HPDE6-E6E7 (cell line): Measurements from ENCODE around the gene POLN.

ENCODE experiments used
- DNase-seq: peaks from one replicate; pipeline ENCODE4 v3.0.0; 2011; ENCODE audit warnings: missing footprints; ENCODE audit errors: extremely low spot score

The POLN gene

DNA sequence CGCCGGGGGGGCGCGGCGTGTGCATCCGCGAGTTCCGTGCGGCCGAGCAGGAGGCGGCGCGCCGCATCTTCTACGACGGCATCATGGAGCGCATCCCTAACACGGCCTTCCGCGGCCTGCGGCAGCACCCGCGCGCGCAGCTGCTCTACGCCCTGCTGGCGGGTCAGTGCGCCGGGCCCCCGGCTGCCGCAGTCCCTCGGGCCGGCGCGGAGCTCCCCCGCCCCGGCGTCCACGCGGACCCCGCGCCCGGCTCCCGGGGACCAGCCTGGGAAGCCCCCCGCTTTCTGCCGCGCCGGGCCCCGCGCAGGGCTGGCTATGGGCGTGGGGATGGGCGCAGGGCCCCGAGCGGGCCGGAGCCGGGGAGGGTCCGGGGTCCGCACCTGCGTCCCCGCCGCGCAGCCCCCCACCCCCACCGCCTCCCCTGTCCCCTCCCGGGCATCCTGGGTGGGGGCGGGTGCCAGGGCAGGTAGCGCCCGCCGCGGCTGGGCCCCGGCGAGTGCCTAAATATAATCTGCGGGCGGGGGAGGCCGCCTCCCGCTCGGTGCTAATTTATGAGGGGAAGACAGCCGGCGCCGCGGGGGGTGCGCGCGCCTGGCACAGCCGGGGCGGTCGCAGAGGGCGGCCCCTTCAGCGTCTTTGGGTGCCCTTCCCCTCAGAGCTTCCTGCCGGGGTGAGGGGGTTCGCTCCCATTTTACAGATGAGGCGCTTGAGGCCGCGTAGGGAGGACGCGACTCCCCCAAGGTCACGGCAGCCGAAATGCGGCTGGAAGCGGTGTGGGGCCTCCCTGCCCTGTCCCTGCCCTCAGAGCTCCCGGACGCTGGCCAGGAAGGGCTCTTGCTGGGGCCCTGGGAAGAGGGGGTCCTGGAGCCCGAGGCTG, 182.0 kb downstream of the POLN start:
- no peak for DNase-seq

DNA sequence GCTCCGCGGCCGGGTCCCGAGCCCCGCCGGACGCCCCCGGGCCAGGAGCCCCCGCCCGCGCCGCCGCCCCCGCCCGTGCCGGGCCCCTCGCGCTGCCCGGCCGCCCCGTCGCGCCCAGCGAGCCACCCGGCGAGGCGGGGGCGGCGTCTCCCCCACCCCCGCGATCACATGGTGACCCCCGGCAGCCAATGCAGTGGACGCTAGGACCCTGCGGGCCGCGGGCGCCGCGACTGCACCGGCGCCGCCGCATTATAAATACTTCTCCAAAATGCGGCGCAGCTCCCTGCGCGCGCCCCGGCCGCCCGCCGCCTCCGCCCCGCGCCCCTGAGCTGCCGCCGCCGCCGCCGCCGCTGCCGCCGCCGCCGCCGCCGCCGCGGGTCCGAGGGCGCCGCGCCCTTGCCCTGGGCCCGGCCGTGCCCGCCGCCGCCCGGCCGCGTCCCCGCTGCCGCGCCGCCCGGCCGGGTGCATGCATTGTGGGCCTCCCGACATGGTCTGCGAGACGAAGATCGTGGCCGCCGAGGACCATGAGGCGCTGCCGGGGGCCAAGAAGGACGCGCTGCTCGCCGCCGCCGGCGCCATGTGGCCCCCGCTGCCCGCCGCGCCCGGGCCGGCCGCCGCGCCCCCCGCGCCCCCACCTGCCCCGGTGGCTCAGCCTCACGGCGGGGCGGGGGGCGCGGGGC, 182.7 kb downstream of the POLN start, which contains the start of gene NAT8L:
Gene NAT8L (plus strand): TSS at position 282 of the 680 bp plus-strand sequence. CDS start 185 bp downstream, at position 467.
- DNase-seq: no peak

DNA sequence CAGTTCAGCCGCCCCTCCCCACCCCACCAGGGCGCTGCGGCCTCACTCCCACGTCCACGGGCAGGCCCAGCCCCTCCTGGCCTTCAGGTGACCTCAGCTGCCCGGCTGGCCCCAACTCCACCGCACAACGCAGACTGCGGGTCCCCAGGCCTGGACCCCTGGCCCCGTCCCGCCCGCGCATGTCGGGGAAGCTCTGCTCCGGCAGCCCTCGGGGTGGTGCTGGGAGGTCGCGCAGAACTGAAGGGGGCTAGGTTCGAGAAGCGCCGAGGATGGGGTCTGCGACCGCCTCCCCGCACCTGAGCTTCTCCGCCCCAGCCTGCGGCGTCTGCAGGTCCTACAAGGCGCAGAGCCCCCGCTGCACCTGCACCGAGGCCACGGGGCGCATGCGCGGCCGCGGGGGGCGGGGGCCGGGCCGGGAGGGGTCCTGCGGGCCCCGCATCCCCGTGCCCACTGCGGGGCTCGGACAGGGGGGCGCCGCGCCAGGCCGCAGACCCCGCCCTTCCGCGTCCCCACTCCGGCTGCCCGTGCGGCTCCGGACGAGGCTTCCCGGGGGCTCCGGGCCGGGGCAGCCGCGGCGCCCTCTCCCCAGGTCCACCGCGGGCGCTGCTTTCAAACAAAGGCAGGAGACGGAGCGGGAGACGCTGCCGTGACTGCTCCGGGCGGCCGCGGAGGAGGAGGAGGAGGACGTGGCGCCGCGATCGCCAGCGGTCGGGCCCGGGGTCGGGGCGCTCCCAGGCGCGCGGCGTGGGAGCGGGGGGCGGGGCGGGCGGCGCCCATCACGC, 183.5 kb downstream of the POLN start:
- DNase-seq: no peak

DNA sequence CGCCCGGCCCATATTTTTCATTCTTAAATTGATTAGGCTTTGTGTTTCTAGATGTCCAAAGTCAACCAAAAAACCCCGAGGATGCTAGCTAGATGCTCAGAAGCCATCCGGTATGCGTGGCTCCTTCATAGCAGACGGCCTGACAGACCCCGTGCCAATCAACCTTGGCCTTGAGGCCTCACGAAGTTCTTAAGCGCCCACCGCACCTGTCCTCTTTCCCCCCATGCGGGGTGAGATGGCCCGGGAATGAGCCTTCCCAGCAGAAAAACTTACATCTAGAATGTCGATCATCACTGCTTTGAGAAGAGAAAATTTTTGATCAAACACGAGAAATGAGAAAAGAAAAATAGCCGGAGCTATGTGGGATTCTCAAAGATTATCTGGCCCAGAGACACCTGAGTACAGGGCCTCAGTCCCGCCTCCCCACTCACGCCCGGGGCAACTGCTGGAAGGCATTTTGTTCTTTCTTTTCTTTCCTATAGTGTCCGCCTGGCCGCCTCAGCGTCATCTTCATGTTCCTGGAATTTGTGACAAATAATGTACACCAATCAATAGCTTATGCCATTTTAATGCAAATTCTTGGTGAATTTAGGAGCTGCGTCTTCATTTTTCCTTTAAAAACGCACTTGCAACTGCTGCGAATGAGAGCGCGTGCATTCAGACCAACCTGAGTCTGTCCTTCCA, 184.4 kb downstream of the POLN start:
- DNase-seq: no peak

DNA sequence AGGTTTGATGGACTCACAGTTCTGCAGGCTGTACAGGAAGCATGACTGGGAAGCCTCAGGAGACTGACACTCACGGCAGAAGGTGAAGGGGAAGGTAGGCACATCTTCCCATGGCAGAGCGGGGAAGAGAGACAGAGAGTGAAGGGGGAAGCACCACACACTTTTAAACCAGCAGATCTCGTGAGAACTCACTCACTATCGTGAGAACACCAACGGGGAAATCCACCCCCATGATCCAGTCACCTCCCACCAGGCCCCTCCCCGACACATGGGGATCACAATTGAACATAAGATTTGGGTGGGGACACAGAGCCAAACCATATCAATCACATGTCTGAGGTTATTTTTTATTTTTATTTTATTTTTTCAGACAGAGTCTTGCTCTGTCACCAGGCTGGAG, 187.7 kb downstream of the POLN start:
- no peak for DNase-seq

DNA sequence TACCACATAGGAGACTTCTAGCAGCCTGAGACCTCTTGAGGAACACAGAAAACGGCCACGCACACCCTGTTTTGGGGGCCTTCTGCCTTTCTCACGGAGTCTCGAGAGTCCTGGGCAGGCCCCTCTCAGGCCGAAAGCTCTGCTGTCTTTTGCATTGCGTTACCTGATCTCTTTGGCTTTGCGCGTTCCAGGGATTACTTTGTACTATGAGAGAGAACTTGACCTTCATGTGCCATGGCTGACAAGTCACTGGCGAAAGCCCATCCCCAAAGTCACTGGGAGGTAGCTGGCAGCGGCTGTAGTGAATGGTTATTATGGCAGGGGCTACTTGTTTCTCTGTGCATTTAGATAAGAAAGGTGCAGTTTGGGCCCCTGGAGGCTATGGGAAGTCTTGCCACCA, 190.8 kb downstream of the POLN start:
- DNase-seq: no peak

DNA sequence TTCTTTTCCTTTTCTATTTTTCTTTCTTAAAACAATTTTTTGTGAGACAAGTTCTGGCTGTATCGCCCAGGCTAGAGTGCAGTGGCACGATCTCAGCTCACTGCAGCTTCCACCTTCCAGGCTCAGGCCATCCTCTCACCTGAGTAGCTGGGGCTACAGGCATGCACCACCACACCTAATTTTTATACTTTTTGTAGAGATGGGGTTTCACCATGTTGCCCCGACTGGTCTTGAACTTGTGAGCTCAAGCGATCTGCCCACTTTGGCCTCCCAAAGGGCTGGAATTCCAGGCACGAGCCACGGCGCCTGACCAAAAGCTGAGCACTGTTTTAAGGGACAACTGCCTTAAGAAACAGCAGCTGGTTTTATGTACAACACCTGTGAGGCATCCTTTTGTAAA, 192.1 kb downstream of the POLN start:
- DNase-seq: no peak

DNA sequence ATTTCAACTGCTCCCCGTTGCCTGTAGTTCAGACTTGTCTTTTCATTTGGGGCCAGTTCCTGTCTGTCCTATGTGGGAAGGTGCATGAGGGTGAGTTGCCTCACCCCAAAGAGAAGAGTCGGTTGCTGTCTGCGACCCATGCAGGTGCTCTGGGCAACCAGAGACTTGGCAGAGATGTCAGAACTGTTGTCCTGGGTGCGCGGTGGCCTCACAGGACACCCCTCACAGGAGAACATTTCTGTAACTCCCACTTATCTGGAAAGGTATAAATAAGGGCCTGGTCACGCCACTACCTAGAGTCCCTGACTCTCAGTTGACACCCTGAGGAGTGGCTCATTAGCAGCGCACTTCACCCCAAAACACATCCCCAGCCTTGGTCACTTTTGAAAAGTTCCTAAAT, 192.5 kb downstream of the POLN start:
- no peak for DNase-seq

DNA sequence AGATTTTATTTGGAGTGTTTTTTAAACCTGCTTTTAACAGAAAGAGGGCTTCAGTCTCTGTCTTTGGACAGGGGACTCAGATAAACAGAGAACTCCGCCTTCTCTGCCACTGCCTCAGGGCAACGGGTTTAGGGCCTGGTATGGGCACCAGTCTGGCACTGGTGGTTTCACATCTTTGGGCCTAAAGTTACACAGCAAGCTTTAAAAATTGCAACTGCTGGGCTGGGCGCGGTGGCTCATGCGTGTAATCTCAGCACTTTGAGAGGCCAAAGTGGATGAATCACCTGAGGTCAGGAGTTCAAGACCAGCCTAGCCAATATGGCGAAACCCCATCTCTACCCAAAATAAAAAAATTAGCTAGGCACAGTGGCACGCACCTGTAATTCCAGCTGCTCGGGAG, 193.1 kb downstream of the POLN start:
- no peak for DNase-seq

DNA sequence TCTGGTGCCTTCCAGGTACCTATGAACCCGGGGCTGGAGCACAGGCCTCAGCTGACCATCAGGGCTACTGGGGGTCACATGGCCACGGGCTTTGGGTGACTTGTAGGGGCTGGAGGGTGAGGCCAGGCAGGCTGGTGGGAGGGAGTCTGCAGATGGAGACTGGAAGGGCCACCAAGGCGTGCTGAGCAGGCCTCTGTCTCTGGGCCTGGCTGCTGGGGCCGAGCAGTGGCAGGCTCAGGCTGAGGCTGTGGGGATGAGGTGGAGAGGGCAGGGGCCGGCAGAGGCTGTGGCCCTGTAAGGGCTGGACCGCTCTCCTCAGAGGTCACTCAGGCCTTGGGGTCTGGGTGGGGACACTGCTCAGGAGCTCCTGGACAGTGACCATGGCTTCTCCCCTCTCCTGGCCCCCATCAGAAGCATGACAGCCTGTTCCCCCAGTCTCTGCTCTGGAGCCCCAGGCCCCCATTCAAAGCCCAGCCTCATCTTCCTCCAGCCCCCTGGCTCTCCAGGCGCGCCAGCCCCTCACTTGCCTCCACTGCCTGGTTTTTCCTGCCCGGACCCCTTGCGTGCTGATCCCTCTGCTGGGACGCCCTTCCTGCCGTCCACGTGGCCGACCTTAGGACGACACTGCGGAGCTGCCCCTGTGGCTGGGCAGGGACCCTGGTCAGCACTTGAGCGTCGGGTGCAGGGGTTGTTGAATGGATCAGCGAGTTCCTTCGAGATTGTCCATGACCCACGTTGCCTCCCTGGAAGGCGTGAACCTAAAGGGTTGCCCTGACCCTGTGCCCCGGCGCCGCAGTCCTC, 193.9 kb downstream of the POLN start:
- DNase-seq: no peak

DNA sequence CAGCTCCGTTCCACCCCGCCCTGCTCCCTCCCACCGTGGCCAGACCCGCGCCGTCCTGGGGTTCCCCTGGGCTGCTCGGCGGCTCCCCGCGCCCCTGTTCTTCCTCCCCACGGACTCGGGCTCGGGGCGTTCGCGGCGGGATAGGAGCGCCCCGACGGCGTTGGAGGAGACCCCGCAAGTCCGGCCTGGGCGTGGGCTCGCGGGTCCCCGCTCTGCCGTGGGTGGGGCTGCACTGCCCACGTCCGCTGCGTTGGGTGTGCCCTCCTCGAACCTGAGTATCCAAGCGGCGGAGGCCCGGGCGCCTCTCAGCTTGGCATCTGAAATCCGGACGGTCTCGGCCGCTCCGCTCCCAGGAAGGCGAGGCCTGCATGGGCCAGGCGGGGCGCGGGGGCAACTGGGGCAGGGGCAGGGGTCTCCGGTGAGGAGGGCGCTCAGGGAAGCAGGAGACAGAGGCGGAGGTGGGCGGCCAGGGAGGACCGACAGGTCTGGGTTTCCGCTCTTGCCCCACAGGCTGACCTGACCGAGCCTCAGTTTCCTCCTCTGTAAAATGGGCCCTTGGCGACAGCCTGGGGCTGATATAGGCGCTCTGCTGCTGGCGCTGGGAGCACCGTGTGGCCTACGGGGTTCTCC, 194.8 kb downstream of the POLN start:
- DNase-seq: no peak

DNA sequence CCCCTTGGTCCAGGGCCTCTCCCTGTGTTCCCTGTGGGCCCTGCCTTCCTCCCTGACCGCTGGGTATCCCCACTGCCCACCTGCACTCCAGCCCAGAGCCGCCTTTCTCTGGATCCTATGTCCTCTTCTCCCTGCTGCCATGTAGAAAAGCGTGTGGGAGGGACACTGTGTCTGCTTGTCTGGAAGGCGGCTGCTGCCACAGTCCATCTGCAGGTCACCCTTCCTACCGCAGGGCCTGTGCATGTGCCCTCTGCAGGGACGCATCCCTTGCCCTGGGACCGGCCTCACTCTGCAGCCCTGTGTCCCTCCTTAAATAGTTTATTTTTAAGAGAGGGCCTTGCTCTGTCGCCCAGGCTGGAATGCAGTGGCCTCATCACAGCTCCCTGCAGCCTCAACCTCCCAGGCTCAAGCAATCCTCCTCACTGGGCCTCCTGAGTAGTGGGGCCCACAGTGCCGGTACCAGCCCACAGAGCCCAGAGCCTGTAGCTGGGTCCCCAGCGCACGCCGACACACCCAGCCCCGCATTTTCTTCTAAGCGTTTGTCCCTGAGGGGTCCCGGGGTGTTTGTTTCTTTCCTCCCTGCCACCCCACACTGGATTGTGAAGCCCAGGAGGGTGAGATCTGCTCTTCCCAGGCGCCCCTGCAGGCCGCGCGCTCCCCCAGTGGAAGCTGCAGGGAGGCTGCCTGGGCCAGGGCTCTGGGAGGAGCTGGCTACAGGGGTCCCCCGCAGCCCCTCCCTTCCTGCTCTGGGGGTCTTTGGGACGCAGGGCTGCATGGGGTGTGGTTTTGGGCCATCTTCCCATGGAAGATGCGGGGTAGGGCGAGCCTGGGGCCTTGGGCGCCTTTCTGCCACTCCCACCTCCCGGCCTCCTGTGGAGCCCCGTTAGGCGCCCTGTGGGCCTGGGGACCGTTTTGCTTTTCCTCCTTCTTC, 195.6 kb downstream of the POLN start:
- no peak for DNase-seq

DNA sequence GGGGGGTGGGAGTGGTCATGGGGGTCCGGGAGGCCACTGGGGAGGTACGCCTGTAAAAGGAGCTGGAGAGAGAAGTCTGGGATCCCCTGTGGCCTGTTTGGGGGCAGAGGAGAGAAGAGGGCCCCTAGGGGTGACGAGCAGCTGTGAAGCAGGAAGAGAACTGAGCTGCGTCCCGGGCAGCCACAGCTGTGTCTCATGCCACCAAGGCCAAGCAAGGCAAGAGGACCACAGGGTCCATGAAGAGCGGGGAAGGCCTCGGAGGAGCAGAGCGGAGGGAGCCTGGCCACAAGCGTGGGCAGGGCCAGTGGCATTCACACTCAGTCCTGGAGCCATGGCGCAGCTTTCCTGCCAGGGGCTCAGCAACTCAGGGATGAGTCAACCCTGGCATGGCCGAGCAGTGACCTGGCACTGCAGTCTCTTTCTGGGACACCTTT, 196.4 kb downstream of the POLN start:
- DNase-seq: no peak

DNA sequence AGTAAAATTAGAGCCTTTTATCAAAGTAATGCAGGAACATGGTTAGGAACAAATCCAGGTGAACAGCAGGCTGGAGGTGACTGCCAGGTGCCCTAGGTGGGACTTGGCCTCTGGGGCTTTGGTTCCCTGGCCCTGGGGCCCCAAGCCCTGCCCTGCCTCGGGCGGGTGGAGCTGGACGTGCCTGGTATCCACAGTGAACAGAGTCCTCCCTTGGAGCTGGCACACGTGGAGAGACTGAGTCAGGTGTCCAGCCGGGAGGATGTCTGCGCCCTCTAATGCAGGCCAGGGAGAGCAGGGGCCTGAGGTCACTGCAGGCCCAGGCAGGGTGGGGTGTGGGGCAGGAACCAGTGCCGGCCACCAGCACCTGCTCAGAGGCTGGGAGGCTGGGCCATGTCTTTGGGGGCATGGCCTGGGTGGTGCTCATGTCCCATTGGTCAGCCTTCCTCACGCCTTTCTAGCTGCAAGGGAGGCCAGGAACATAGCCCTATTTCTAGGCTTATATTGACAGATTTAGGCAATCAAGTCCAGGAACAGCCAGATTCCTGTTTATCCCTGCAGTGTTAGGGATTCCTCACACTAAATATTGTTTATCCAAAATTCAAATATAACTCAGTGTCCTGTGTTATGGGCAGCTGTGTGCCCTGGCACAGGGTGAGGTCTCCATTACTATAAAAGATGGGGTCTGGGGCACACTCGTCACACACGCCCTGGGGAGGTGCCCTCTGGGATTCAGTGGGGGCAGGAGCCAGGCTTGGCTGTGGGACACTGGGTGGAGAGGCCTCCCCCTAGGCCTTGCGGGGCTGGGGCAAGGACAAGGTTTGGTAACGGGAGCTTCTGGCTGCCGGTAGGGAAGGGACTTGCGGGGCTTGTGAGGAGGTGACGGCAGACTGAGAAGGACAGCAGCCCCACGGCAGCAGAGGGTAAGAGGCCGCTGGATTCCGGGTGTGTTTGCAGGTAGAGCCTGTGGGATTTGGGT, 197.1 kb downstream of the POLN start:
- no peak for DNase-seq

DNA sequence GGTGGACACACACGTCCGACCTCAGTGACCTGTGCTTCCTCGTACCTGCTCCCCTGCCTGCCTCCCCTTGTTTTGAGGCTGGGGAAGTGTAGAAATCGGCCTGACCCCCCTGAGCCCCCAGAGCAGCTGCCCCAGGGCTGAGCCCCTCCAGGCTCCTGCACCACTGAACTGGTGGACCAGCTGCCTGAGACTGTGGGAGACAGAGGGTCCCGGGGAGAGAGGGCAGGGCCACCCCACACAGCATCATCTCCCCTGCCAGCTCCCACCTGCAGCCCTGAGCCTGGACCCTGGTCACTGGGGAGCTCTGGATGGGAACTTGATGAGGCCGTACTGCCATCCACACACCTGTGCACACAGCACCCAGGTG, 197.8 kb downstream of the POLN start:
- DNase-seq: no peak

DNA sequence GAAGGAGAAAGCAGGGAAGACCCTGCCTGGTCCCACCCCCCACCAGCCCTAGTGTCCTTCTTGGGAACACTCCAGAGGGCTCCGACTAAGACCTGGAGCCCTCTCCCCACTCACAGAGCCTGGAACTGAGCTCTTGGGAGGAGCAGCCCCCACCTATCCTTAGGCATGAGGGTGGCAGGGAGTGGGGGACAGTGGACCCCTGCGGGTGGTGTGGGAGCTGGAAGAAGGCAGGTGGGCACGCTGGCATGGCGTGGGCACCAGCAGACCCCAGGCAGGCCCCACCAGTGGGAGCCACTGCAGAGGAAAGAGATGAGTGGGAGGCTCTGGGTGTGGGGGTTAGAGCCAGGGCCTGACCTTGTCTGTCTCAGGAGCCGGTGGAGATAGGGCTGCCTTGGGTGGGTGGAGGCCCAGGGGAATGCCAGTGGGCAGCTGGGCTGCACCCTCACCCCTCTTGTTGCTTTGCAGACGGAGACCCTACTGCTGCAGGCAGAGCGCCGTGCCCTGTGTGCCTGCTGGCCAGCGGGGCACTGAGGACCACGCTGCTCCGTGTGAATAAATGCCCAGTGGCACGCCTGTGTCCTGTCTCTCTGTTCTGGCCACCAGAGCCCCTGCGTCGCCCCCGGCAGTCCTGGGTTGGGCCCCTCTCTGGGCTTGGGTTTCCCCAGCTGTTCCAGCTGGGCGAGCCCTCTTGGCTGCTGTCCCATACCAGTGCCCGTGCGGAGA, 198.4 kb downstream of the POLN start:
- DNase-seq: no peak

DNA sequence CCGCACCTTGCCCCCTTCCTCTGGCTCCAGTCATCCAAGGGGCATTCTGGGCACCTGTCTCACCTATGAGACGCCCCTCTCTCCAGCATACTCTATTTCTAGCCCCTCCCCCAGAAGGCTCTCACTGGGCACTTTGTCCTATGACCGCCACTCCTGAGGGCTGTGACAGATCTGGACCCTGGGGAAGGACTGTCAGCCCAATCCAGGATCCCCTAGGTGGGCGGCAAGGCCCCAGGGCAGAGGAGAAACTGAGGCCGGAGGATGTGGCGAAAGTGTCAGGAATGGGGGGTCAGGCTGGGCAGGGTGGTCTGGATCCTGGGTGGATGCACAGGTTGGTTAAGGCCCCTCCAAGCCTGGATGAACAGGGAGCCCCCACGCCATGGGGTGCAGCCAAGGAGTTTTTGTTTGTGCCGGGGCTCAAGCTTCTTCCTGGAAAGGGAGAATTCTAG, 198.9 kb downstream of the POLN start:
- no peak for DNase-seq
